Uterus (tissue), 2 donors: ENCODE data around the gene TCF4.

Source experiments
- POLR2A ChIP-seq, 2 donors: fragments of 450-650 bp; IDR thresholded peaks; one replicate each; pipeline ENCODE4 v1.6.1; 2016; ENCODE audit warnings: antibody characterized with exemption in 2 of 2, mild to moderate bottlenecking in 1 of 2, moderate library complexity in 1 of 2
- TF ChIP-seq, protein P1 (sequence below), 4 experiments: fragments of 200-600 bp in 2 of 4; fragments of 450-650 bp in 2 of 4; sonication (generic) in 2 of 4; IDR thresholded peaks; one replicate each; pipeline ENCODE4 v1.5.1; 2016 to 2019; ENCODE audit warnings: antibody characterized with exemption in 4 of 4, mild to moderate bottlenecking in 2 of 4, moderate library complexity in 1 of 4

DNA sequence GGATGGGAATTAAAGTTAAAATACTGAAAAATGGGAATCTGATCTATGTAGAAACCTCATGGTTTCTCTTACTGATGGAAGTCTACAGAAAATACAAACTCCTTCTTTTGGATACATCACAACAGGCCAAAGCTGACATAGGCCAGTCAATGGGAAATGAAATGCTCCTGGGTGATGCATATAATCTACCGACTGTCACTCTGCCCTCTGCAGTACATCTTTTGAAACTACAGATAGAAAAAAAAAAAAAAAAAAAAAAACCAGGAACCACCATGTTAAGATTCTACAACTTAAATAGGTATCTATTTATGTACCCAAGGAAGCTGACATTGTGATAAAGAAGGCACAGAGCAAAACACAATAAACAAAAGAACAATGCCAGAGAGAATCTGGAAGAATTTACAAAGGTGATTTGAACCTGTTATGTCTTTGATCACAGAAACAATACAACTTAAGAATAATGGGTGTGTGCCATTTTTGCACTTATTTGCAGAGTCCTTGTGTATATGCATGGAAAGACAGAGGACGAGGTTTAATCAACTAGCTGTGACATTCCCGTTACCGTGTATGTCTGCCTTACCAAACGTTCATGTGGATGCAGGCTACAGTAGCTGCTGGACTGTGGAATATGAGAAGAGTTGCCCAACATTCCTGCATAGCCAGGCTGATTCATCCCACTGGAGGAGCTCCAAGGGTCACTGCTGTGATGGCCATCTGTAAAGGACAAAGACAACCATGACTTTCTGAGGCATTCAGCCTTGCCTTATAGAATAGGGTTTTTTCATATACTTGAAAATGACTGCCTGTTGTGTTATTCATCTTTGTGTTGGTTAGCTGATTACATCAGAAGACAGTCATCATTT lies 312.7 kb downstream of the TCF4 start:
- no peak for TF ChIP-seq POLR2A (IDR thresholded peaks at IDR 0.05)
- TF ChIP-seq, protein P1, sequence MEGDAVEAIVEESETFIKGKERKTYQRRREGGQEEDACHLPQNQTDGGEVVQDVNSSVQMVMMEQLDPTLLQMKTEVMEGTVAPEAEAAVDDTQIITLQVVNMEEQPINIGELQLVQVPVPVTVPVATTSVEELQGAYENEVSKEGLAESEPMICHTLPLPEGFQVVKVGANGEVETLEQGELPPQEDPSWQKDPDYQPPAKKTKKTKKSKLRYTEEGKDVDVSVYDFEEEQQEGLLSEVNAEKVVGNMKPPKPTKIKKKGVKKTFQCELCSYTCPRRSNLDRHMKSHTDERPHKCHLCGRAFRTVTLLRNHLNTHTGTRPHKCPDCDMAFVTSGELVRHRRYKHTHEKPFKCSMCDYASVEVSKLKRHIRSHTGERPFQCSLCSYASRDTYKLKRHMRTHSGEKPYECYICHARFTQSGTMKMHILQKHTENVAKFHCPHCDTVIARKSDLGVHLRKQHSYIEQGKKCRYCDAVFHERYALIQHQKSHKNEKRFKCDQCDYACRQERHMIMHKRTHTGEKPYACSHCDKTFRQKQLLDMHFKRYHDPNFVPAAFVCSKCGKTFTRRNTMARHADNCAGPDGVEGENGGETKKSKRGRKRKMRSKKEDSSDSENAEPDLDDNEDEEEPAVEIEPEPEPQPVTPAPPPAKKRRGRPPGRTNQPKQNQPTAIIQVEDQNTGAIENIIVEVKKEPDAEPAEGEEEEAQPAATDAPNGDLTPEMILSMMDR (IDR thresholded peaks at IDR 0.05): no peak
